Mesendoderm (in vitro differentiated cells): ENCODE results near the gene LTV1.
"Not testable (repeated sequence)": the region's sequence is repeated elsewhere in the genome, so short reads cannot be mapped to it uniquely, and the experiment has no call there.

Experiments
- DNase-seq: peaks from one replicate; pipeline ENCODE4 v3.0.0; 2013
- H2AK5ac ChIP-seq: 2 replicates; pipeline ENCODE4 v1.6.1; 2013; ENCODE audit warnings: low read length, inconsistent platforms
- H2BK120ac ChIP-seq: 2 replicates; pipeline ENCODE4 v1.6.1; 2013; ENCODE audit warnings: low read depth, mild to moderate bottlenecking, low read length, moderate library complexity, mixed read lengths
- H2BK15ac ChIP-seq: replicated peaks from 2 replicates; pipeline ENCODE4 v1.6.1; 2013; ENCODE audit warnings: low read depth, mild to moderate bottlenecking, moderate library complexity
- H2BK5ac ChIP-seq: 2 replicates; pipeline ENCODE4 v1.6.1; 2013; ENCODE audit warnings: low read length, inconsistent platforms
- H3K18ac ChIP-seq: 2 replicates; pipeline ENCODE4 v1.6.1; 2013; ENCODE audit warnings: mild to moderate bottlenecking, low read length, mixed read lengths
- H3K23ac ChIP-seq: one replicate; pipeline ENCODE4 v1.6.1; 2013; ENCODE audit warnings: low read length
- H3K27ac ChIP-seq: 2 replicates; pipeline ENCODE4 v1.5.1; 2013; ENCODE audit warnings: low read depth, mild to moderate bottlenecking, inconsistent platforms, low read length, moderate library complexity
- H3K27me3 ChIP-seq: 2 replicates; pipeline ENCODE4 v1.6.1; 2013; ENCODE audit warnings: low read length, control low read depth, mild to moderate bottlenecking, inconsistent platforms; ENCODE audit not compliant: insufficient read depth, poor library complexity
- H3K36me3 ChIP-seq: 2 replicates; pipeline ENCODE4 v1.6.1; 2013; ENCODE audit warnings: low read length, inconsistent platforms; ENCODE audit not compliant: control insufficient read depth, insufficient read depth
- H3K4ac ChIP-seq: one replicate; pipeline ENCODE4 v1.6.1; 2013; ENCODE audit warnings: low read depth, mild to moderate bottlenecking, low read length, moderate library complexity
- H3K4me1 ChIP-seq: 2 replicates; pipeline ENCODE4 v1.6.1; 2013; ENCODE audit warnings: low read depth, low read length, inconsistent platforms; ENCODE audit not compliant: control insufficient read depth
- H3K4me2 ChIP-seq: 2 replicates; pipeline ENCODE4 v1.6.1; 2013; ENCODE audit warnings: low read length
- H3K4me3 ChIP-seq: 2 replicates; pipeline ENCODE4 v1.5.1; 2013; ENCODE audit warnings: mild to moderate bottlenecking, low read length
- H3K56ac ChIP-seq: one replicate; pipeline ENCODE4 v1.6.1; 2013; ENCODE audit warnings: low read length
- H3K79me1 ChIP-seq: 2 replicates; pipeline ENCODE4 v1.6.1; 2013; ENCODE audit warnings: low read length, inconsistent platforms
- H3K79me2 ChIP-seq: 2 replicates; pipeline ENCODE4 v1.6.1; 2013; ENCODE audit warnings: mild to moderate bottlenecking, low read length; ENCODE audit not compliant: control insufficient read depth, insufficient read depth
- H3K9ac ChIP-seq: 2 replicates; pipeline ENCODE4 v1.6.1; 2013; ENCODE audit warnings: low read length, inconsistent platforms
- H4K5ac ChIP-seq: one replicate; pipeline ENCODE4 v1.6.1; 2013; ENCODE audit warnings: low read length
- H4K8ac ChIP-seq: one replicate; pipeline ENCODE4 v1.6.1; 2013; ENCODE audit warnings: low read depth, mild to moderate bottlenecking, control low read depth, low read length, moderate library complexity
- WGBS: extraction: QIAGEN DNeasy Blood & Tissue Kit; methylation state at CpG from one replicate; pipeline ENCODE4 v1.1.7; 2013; ENCODE audit warnings: low lambda C conversion rate, missing lambda C conversion rate; ENCODE audit not compliant: insufficient coverage; ENCODE audit errors: extremely low coverage; 5-methylcytosine and 5-hydroxymethylcytosine counted together

The LTV1 gene

GRCh38 chr6:143863771-143864170 lies 20.6 kb downstream of the LTV1 start:
- peaks cover 2% of the 10 kb centered on the region for H3K36me3 ChIP-seq
- no peak overlapping the region for H3K27ac ChIP-seq
- H3K79me1 ChIP-seq: no peaks in the 10 kb centered on the region

GRCh38 chr6:143864234-143864633 lies 21.1 kb downstream of the LTV1 start, which contains the start of gene ZC2HC1B:
Gene ZC2HC1B (plus strand): TSS chr6:143864474. CDS start chr6:143864540, 66 bp downstream.
- H4K8ac ChIP-seq: no peak within 1 kb of the TSS
- no peaks in the 10 kb centered on the region for H3K79me1 ChIP-seq
- H3K79me2 ChIP-seq: no peaks in the 10 kb centered on the region
- no peaks in the 10 kb centered on the region for H3K4me1 ChIP-seq
- H3K9ac ChIP-seq: no peak within 1 kb of the TSS
- no peak within 1 kb of the TSS for H4K5ac ChIP-seq
- H2AK5ac ChIP-seq: no peak within 1 kb of the TSS
- peaks cover 2% of the 10 kb centered on the region for H3K36me3 ChIP-seq
- H2BK5ac ChIP-seq: no peak within 1 kb of the TSS
- no peak within 1 kb of the TSS for H2BK15ac ChIP-seq
- H3K27ac ChIP-seq: no peak within 1 kb of the TSS
- H3K18ac ChIP-seq: no peak within 1 kb of the TSS
- H3K4me2 ChIP-seq: no peak within 1 kb of the TSS
- H3K56ac ChIP-seq: no peak within 1 kb of the TSS
- no CpG with 5 or more reads among the region's 1 CpG for WGBS
- H3K23ac ChIP-seq: no peak within 1 kb of the TSS
- H2BK120ac ChIP-seq: no peak within 1 kb of the TSS
- no peaks in the 10 kb centered on the region for H3K27me3 ChIP-seq
- H3K4me3 ChIP-seq: no peak within 1 kb of the TSS
- H3K4ac ChIP-seq: no peak within 1 kb of the TSS
- DNase-seq: no peak

More at GRCh38 chr6:143863771-143864170, 20.6 kb downstream of the LTV1 start:
- WGBS: 100% methylated on average over 1 of the region's 2 CpGs
- Histone ChIP-seq H3K9ac (no peak overlapping the region), H3K4ac (no peak overlapping the region), H3K56ac (no peak overlapping the region), H2BK5ac (no peak overlapping the region), H3K18ac (no peak overlapping the region), H4K5ac (no peak overlapping the region), H4K8ac (no peak overlapping the region), H3K27me3 (no peaks in the 10 kb centered on the region), H3K4me3 (no peak overlapping the region), H3K4me2 (no peak overlapping the region), H3K79me2 (no peaks in the 10 kb centered on the region), H3K23ac (no peak overlapping the region), H2BK15ac (no peak overlapping the region), H3K4me1 (no peaks in the 10 kb centered on the region), H2AK5ac (no peak overlapping the region), H2BK120ac (no peak overlapping the region)
- DNase-seq: no peak

- no peaks in the 10 kb centered on the region for H3K79me1 ChIP-seq
- H2BK120ac ChIP-seq: no peak overlapping the region
- H2BK15ac ChIP-seq: no peak overlapping the region
- H3K27me3 ChIP-seq: no peaks in the 10 kb centered on the region
- DNase-seq: no peak
- H3K18ac ChIP-seq: no peak overlapping the region
- no peaks in the 10 kb centered on the region for H3K79me2 ChIP-seq
- H3K9ac ChIP-seq: no peak overlapping the region
- H4K8ac ChIP-seq: no peak overlapping the region
- H2AK5ac ChIP-seq: no peak overlapping the region
- no peak overlapping the region for H3K23ac ChIP-seq
- peaks cover 2% of the 10 kb centered on the region for H3K36me3 ChIP-seq
- H3K27ac ChIP-seq: no peak overlapping the region
- H3K4me3 ChIP-seq: no peak overlapping the region
- H2BK5ac ChIP-seq: no peak overlapping the region
- no peak overlapping the region for H3K56ac ChIP-seq
- H3K4me2 ChIP-seq: no peak overlapping the region
- no peak overlapping the region for H3K4ac ChIP-seq
- H3K4me1 ChIP-seq: no peaks in the 10 kb centered on the region
- no peak overlapping the region for H4K5ac ChIP-seq
These were observed 24.1 kb downstream of the LTV1 start for GRCh38 chr6:143867236-143867635.

GRCh38 chr6:143868808-143869207 lies 25.7 kb downstream of the LTV1 start:
- not testable (repeated sequence) for H3K27me3 ChIP-seq, H3K23ac ChIP-seq, H3K56ac ChIP-seq, H2AK5ac ChIP-seq, H3K4me3 ChIP-seq, H3K79me1 ChIP-seq, H3K27ac ChIP-seq, H2BK5ac ChIP-seq, H4K8ac ChIP-seq, H3K4me2 ChIP-seq, H3K18ac ChIP-seq, H3K36me3 ChIP-seq, H2BK15ac ChIP-seq, H3K4me1 ChIP-seq, H4K5ac ChIP-seq, H3K9ac ChIP-seq, DNase-seq, H2BK120ac ChIP-seq, H3K79me2 ChIP-seq, H3K4ac ChIP-seq
- no CpG with 5 or more reads among the region's 3 CpGs for WGBS

GRCh38 chr6:143871202-143871730 lies 28.1 kb downstream of the LTV1 start:
- not testable (repeated sequence) for H3K79me2 ChIP-seq, H3K23ac ChIP-seq, H3K4me2 ChIP-seq, H4K5ac ChIP-seq, H3K36me3 ChIP-seq, H3K18ac ChIP-seq, H4K8ac ChIP-seq, H3K79me1 ChIP-seq, H3K4me3 ChIP-seq, H3K27me3 ChIP-seq, H2BK120ac ChIP-seq, H3K27ac ChIP-seq, DNase-seq, H3K56ac ChIP-seq, H2AK5ac ChIP-seq, H3K4me1 ChIP-seq, H3K9ac ChIP-seq, H3K4ac ChIP-seq, H2BK5ac ChIP-seq, H2BK15ac ChIP-seq
- WGBS: no CpG with 5 or more reads among the region's 1 CpG

- Histone ChIP-seq H3K79me2 (no peaks in the 10 kb centered on the region), H3K4me3 (no peak overlapping the region), H2BK15ac (no peak overlapping the region), H3K9ac (no peak overlapping the region), H3K36me3 (no peaks in the 10 kb centered on the region), H2BK120ac (no peak overlapping the region), H3K27ac (no peak overlapping the region), H4K5ac (no peak overlapping the region), H3K79me1 (no peaks in the 10 kb centered on the region), H2BK5ac (no peak overlapping the region), H3K4me2 (no peak overlapping the region), H3K4ac (no peak overlapping the region), H3K27me3 (no peaks in the 10 kb centered on the region), H4K8ac (no peak overlapping the region), H3K56ac (no peak overlapping the region), H2AK5ac (no peak overlapping the region), H3K23ac (no peak overlapping the region), H3K18ac (no peak overlapping the region), H3K4me1 (no peaks in the 10 kb centered on the region)
- no peak for DNase-seq
- WGBS: no CpG with 5 or more reads among the region's 2 CpGs
These were observed 29.1 kb downstream of the LTV1 start for GRCh38 chr6:143872201-143872600.
